NCI-H2196 treated with DMSO at 0.1 percent for 48 hours (cell line): ENCODE results near the gene SH3BGRL2.

Source experiments
- DNase-seq: peaks from one replicate; lab custom pipeline; 2025; ENCODE audit not compliant: unreplicated experiment; lab: John Stamatoyannopoulos, UW

The SH3BGRL2 gene

GRCh38 chr6:79694623-79695343 lies 63.7 kb downstream of the SH3BGRL2 start:
- DNase-seq = no peak

GRCh38 chr6:79697430-79697829 lies 66.3 kb downstream of the SH3BGRL2 start:
- no peak for DNase-seq

- DNase-seq = no peak
Measured at GRCh38 chr6:79699606-79700005, 68.5 kb downstream of the SH3BGRL2 start.

GRCh38 chr6:79702691-79703090 lies 71.6 kb downstream of the SH3BGRL2 start:
- no peak for DNase-seq

- no peak for DNase-seq
Measured at GRCh38 chr6:79704200-79704599, 73.1 kb downstream of the SH3BGRL2 start.

GRCh38 chr6:79705456-79705995 lies 74.4 kb downstream of the SH3BGRL2 start:
- DNase-seq = no peak

GRCh38 chr6:79706527-79706926 lies 75.4 kb downstream of the SH3BGRL2 start:
- no peak for DNase-seq

- DNase-seq = no peak
Measured at GRCh38 chr6:79707621-79708020, 76.5 kb downstream of the SH3BGRL2 start.

- no peak for DNase-seq
Measured at GRCh38 chr6:79708095-79708791, 77.1 kb downstream of the SH3BGRL2 start.

- DNase-seq = no peak
Measured at GRCh38 chr6:79710127-79710526, 79.0 kb downstream of the SH3BGRL2 start.

GRCh38 chr6:79711167-79711566 lies 80.0 kb downstream of the SH3BGRL2 start:
- DNase-seq = no peak

GRCh38 chr6:79712144-79712543 lies 81.0 kb downstream of the SH3BGRL2 start:
- no peak for DNase-seq

- DNase-seq = no peak
Measured at GRCh38 chr6:79712616-79713135, 81.5 kb downstream of the SH3BGRL2 start.

GRCh38 chr6:79713701-79714322 lies 82.7 kb downstream of the SH3BGRL2 start:
- no peak for DNase-seq

- DNase-seq = no peak
Measured at GRCh38 chr6:79717989-79718388, 86.9 kb downstream of the SH3BGRL2 start.

GRCh38 chr6:79718509-79719247 lies 87.5 kb downstream of the SH3BGRL2 start:
- DNase-seq = no peak

GRCh38 chr6:79719248-79719960 lies 88.3 kb downstream of the SH3BGRL2 start:
- DNase-seq = no peak

- DNase-seq = no peak
Measured at GRCh38 chr6:79724816-79725215, 93.7 kb downstream of the SH3BGRL2 start.

- DNase-seq = no peak
Measured at GRCh38 chr6:79731471-79731870, 100.3 kb downstream of the SH3BGRL2 start.

- no peak for DNase-seq
Measured at GRCh38 chr6:79733388-79733787, 102.3 kb downstream of the SH3BGRL2 start.
